GM19468 (cell line): ENCODE results near the gene NSD1.
"Not testable (repeated sequence)": the region's sequence is repeated elsewhere in the genome, so short reads cannot be mapped to it uniquely, and the experiment has no call there.

ENCODE experiments used
- ATAC-seq: cut with Tn5 transposase; IDR thresholded peaks from one replicate; pipeline ENCODE4 v1.9.1; 2021; ENCODE audit warnings: mild to moderate bottlenecking, moderate library complexity, moderate number of reproducible peaks; ENCODE audit not compliant: unreplicated experiment; ENCODE audit errors: extremely low read depth

Gene NSD1

DNA sequence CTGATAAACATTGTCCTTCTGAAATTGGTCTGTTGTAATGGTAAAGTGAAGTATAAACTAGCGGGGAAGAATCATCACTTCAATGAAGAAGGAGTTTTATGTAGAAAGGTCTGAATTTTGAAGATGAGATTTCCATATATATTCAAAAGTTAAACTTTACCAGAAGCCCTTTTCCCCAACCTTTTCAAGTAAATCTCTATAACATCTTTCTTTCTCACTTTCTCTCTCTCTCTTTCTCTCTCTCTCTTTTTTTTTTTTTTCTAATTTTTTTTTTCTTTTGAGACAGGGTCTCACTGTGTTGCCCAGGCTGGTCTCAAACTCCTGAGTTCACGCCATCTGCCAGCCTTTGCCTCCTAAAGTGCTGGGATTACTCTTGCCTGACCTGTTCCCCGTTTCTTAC lies 78.7 kb downstream of the NSD1 start:
- no peak for ATAC-seq

DNA sequence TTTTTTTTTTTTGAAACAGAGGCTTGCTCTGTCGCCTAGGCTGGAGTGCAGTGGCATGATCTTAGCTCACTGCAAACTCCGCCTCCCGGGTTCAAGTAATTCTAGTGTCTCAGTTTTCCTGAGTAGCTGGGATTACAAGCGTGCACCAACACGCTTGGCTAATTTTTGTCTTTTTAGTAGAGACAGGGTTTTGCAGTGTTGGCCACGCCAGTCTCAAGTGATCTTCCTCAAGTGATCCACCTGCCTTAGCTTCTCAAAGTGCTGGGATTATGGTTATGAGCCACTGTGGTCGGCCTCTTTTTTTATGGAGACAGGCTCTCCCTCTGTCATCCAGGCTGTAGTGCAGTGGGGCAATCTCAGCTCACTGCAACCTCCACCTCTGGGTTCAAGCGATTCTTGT lies 87.0 kb downstream of the NSD1 start:
- ATAC-seq: no peak

DNA sequence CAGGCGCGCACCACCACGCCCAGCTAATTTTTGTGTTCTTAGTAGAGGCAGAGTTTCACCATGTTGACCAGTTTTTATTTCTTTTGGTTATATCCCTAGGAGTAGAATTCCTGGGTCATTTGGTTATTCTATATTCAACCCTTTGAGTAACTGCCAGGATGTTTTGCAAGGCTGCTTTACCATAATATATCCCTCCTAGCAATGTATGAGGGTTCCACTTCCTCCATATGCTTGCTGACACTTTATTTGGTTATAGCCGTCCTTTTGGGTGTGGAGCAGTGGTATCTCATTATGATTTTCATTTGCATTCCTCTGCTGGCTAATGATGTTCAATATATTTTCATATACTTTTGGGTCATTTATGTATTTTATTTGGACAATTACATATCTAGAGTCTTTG lies 88.7 kb downstream of the NSD1 start:
- ATAC-seq: no peak

DNA sequence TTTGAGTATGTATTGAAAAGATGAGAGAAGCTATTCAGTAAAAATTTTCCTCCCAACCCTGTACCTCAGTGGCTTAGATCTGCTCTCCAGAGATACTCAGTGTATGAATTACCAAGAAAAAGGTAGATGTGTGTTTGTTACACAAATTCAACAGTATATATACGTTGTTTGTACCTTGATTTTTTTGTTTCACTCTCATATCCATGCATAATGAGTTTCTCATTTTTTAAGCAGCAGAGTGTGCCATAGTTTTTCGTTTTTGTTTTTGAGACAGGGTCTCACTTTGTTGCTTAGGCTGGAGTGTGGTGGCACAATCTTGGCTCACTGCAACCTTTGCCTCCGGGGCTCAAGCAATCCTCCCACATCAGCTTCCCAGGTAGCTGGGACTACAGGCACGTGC lies 92.2 kb downstream of the NSD1 start:
- ATAC-seq: no peak

DNA sequence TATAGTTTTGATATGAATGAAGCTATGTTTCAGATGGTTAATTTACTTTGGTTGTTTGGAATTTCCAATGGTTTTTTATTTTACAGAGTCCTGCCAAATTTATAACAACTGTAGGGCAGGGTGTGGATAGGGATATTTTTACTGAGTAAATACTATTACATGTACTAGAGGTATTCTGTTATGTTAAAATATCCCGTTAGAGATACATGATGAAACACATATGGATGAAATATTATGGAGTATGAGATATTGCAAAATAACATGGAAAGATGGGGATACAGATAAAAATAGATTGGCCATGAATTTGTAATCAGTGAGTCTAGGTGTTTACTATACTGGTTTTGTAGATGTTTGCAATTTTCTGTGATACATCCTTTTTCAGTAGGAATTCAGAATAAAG lies 93.3 kb downstream of the NSD1 start:
- no peak for ATAC-seq

DNA sequence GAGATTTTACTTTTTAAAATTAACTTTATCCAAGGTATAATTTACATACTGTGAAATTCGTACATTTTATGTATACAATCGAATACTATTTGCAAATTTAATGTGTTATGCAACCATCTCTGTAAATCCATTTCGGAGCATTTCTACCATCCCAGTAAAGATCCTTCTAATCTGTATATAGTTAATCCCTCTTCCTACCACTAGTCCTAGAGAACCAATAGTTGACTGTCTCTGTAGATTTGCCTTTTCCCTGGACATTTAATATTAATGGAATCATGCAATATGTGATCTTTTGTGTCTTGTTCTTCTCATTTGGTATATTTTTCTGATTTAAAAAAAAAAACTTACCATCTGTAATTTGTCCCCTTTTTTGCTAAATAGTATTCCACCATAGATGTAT lies 95.2 kb downstream of the NSD1 start:
- no peak for ATAC-seq

DNA sequence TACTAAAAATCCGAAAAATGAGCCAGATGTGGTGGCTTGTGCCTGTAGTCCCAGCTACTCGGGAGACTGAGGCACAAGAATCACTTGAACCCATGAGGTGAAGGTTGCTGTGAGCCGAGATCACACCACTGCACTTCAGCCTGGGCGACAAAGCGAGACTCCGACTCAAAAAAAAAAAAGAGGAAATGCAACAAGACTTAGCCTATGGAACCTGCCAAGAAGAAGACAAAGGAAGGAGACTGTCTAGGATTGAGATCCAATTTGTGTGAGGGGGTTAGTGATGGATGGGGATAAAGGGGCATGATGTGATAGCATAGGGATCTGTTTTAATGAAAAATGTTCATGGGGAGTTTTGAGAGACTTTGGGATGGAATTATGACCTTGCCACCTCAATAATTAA lies 97.1 kb downstream of the NSD1 start:
- no peak for ATAC-seq

DNA sequence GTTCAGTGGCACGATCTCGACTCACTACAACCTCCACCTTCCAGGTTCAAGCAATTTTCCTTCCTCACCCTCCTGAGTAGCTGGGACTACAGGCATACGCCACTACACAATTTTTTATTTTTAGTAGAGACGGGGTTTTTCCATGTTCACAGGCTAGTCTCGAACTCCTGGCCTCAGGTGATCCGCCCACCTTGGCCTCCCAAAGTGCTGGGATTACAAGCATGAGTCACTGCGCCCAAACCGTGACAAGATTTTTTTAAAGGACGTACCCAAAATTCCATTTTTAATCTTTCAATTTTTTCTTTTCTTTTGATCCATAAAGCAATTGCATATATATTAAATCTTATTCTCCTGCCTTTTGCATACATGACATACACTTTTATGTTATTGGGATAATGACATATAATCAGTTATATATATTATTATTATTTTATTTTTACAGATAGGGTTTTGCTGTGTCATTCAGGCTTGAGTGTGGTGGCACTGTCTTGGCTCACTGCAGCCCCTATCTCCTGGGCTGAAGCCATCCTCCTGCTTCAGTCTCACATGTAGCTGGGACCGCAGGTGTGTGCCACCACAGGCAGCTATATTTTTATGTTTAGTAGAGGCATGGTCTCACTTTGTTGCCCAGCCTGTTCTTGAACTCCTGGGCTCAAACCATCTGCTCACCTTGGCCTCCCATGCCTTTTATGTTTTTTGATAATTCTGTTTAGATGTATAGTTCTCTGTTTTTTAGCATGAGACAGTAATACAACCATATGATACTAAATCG lies 98.1 kb downstream of the NSD1 start:
- ATAC-seq: no peak

DNA sequence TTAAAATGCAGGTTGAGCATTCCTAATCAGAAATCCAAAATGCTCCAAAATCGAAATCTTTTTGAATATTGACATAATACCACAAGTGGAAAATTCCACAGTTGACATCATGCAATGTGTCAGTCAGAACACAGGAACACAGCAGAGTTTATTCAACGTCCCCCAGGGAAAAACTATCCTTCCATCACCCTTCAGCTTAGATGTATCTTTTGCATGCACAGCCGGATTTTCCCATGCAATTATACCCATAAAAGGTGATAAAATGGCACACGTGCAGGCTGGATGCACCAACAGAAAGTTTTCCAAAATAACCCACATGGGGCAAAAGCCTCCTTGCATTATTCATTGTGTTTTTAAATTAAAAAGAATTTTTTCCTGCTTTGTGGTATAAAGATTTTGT lies 98.8 kb downstream of the NSD1 start:
- no peak for ATAC-seq

DNA sequence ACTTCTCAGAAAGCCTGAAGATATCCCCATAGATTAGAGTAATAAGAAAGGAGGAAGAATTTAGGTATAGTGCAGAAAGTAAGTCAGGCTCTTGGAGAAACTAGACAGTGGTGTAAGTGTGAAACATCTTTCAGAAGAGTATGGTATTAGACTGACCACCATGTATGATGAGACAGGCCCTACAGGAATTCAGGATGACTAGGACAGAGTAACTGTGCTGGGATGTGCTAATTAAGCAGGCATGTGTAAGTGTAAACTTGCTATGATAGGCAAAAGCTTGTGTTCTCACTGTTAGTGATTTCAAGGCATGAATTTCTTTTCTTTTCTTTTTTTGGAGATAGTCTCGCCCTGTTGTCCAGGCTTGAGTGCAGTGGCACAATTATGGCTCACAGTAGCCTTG lies 99.2 kb downstream of the NSD1 start:
- ATAC-seq: no peak

DNA sequence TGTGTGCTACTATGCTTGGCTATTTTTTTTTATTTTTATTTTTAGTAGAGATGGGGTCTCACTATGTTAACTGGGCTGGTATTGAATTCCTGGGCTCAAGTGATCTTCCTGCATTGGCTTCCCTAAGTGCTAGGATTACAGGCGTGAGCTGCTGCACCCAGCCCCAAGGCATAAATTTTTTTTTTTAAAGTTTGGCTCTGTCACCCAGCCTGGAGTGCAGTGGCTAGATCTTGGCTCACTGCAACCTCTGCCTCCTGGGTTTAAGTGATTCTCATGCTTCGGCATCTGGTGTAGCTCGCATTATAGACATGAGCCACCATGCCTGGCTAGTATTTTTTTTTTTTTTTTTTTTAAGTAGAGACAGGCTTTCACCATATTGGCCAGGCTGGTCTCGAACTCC lies 99.6 kb downstream of the NSD1 start:
- no peak for ATAC-seq

DNA sequence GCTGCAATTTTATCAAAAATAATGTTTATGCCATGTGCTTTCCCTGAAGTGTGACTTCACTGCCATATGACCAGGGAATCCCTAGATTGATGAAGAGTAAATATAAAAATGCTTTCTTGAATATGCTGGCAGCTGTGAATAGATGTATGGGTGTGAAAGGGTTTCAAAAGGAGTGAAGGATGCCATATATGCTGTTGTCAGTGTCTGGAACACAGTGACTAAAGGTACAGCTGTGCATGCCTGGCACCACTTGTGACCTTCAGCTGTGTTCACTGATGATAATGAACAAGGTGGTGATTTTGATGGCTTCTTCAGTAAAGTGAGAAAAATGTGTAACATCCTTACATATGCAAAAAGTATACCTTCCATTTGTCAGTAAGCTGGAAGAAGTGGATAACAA lies 100.2 kb downstream of the NSD1 start:
- no peak for ATAC-seq

DNA sequence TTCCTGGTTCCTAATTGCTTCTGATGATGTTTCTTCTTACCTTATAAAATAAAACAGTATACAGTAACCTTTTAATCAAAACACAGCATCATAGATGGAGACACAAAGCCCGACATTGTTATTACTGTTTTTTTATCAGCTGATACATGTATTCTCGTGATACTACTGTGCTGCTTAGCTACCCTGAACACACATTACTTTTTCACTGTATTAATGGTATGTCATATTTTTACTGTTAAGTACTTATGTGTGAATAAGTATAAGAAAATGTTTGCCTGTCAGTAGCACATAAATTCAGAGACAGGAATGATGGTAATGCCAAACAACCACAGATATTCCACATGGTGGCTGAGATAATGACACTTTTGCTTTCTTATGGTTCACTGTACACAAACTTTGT lies 101.3 kb downstream of the NSD1 start:
- ATAC-seq: no peak

DNA sequence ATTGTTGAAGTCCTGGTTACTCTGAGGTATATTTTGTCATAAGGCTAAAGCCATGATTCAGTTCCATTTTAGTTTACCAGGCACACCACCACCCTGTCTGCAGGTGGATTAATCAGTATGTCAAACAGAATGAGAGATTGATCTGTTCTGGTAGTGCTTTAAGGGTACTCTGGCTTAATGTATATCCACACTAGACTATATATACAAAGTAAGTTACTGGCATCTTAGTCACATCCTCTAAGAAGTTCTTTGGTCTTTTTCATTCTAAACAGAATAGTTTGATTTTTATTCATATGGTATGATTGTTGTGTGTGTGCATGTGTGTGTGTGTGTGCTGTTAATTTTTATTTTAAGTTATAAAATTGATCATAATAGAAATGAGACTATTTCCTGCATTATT lies 108.2 kb downstream of the NSD1 start:
- no peak for ATAC-seq

DNA sequence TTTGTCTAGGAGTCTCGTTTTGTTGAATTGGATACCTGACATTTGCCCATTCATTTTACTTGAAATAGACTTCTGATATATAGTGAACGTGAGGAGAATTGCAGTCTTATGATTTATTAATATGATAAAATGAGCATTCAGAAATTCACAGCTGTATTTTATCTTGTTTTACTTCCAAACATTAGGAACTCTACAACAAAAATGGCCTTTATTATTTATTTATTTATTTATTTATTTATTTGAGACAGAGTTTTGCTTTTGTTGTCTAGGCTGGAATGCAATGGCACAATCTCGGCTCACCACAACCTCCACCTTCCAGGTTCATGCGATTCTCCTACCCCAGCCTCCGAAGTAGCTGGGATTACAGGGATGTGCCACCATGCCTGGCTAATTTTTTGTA lies 108.7 kb downstream of the NSD1 start:
- no peak for ATAC-seq

DNA sequence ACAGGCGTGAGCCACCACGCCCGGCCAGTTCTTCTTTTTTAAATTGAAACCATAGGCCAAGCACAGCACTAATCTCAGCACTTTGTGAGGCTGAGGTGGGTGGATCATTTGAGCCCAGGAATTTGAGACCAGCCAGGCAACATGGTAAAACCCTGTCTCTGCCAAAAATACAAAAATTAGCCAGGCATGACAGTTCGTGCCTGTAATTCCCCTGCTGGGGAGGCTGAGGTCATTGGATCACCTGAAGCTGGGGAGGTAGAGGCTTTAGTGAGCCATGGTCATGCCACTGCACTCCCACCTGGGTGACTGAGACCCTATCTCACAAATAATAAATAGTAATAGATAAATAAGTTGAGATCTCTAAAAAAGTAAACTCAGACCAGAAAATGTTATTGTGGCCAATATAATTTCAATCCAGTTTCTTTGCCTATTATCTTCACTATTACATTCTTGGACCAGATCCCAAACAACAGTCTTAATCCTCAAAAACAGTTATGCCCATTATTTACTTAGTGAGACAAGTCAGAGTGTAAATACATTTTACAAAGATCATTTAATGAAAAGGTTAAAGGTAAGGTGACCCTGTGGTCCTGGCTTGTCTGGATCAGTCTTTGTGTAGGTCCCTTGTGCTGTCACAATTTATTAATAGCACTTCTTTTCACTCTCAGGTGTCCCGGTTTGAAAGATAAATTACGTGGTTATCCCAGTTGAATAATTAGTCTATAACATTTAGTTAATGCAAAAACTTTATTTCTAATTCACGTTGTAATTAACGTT lies 116.4 kb downstream of the NSD1 start:
- no peak for ATAC-seq

DNA sequence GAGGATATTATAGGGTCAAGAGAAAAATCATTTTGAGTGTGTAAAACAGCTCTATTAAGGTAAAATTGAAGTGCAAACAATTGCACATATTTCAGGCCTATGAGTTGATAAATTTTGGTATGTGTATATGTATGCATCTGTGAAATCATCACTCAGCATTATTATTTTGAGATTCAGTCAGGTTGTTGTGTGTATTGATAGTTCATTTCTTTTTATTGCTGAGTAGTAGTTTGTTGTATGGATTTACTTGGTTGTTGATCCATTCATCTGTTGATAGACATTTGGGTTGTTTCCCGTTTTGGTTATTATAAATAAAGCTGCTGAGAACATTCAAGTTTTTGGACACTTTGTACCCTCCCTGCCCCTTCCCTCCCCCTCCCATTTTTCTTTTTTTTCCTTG lies 119.7 kb downstream of the NSD1 start:
- no peak for ATAC-seq

DNA sequence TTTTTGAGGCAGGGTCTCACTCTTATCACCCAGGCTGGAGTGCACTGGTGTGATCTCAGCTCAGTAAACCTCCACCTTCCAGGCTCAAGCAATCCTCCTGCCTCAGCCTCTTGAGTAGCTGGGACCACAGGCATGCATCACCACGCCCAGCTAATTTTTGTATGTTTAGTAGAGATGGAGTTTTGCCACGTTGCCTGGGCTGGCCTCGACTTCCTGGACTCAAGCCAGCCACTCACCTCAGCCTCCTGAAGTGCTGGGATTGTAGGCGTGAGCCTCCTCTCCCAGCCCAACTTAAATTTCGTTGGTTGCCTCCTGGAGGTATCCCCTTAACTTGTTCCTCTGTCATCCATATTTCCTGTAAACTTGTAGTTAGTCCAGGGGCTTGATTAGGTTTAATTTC lies 122.7 kb downstream of the NSD1 start:
- no peak for ATAC-seq

DNA sequence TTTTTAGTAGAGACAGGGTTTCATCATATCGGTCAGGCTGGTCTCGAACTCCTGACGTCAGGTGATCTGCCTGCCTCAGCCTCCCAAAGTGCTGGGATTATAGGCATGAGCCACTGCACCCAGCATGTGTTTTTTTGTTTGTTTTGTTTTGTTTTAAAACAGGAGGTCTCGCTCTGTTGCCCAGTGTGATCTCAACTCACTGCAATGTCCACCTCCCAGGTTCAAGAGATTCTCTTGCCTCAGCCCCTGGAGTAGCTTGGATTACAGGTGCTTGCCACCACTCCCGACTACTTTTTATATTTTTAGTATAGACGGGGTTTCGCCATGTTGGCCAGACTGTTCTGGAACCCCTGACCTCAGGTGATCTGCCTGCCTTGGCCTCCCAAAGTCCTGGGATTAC lies 125.1 kb downstream of the NSD1 start:
- not testable (repeated sequence) for ATAC-seq

DNA sequence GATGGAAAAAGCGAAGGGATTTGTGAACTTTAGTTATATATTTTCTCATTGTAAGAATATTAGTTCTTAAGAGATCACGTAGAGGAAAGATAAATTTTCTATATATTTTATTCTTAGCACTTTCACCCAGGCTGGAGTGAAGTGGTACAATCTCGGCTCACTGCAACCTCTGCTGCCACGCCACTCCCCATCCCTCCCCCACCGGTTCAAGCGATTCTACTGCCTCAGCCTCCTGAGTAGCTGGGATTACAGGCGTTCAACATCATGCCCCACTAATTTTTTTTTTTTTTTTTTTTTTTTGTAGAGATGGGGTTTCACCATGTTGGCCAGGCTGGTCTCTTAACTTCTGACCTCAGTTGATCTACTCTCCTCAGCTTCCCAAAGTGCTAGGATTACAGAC lies 127.4 kb downstream of the NSD1 start:
- ATAC-seq: no peak

DNA sequence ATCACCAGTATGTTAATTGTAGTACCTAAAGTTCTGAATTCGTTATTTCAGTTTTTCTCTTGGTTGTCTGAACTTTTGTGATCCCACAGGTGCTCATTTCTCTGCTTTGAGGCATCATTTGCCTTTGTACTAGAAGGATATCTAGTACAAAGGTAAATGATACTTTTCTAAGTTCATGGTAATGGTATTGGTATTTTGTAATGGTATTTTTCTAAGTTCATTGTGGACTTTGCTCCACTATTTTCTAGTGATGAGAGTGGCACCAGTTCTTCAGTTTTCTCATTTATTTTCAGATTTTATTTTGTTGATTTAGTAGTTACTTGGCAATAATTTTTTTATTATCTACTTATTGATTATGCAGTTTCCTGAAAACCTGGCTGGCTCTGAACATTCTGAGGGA lies 127.9 kb downstream of the NSD1 start:
- no peak for ATAC-seq

DNA sequence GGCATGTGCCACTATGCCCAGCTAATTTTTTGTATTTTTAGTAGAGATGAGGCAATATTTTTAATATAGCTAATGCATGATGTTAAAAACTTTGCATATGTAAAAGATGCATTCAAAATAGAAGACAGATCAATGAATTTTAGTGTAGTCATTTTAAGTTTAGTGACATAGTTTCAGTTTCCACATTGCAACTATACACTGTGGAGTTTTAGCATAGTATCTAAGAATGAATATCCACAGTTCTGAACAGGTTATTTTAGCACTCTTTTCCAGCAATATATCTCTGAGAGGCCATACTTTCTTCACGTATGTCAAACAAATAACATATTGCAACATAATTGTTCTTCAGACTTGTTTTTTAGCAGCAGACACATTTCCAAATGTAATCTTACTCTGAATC lies 130.6 kb downstream of the NSD1 start:
- ATAC-seq: no peak
